HCT116 (cell line): ENCODE measurements around the gene TCIRG1. TPM values are rescaled to one million over a fixed set of nuclear protein-coding genes. Genes with fewer than 3 reads are reported as not detected.

Experiments used
- ATAC-seq: fragments of 200-7000 bp; cut with Tn5 transposase; 2 replicates; pipeline ENCODE4 v1.9.1; 2020; ENCODE audit warnings: mild to moderate bottlenecking, moderate library complexity
- BruUV-seq: library from RNA; stranded (reverse); fragments of 400-500 nt; replicated peaks from 2 replicates; lab custom pipeline; 2021; lab: Mats Ljungman, UMichigan
- CTCF ChIA-PET: fragments of 300-600 bp; sonication (Branson Sonifier 250); formaldehyde crosslinking; loops from one replicate; lab custom pipeline; 2021; ENCODE audit warnings: antibody characterized with exemption; lab: Charles Lee
- POLR2A ChIA-PET: fragments of 300-600, 350-600 bp; sonication (Branson Sonifier 250); formaldehyde crosslinking; loops from one replicate; lab custom pipeline; 2021; ENCODE audit warnings: antibody characterized with exemption; lab: Charles Lee
- RAD21 ChIA-PET, 2 experiments: fragments of 300-600 bp; sonication (Branson Sonifier 250); formaldehyde crosslinking; loops; one replicate each; lab custom pipeline; 2023; ENCODE audit warnings: low total read pairs in 2 of 2; ENCODE audit not compliant: uncharacterized antibody in 2 of 2, unreplicated experiment in 2 of 2, low non-redundant PET in 1 of 2; lab: Charles Lee
- DNase-seq: peaks from one replicate; pipeline ENCODE4 v3.0.0-alpha.2; 2010; ENCODE audit warnings: low read depth, low spot score
- H2AFZ ChIP-seq: fragments of 200-600 bp; shearing (Covaris generic), sonication (generic); 2 replicates; pipeline ENCODE4 v1.6.1; 2017; ENCODE audit warnings: low read depth, mixed run types, mixed read lengths, antibody characterized with exemption, low read length; ENCODE audit not compliant: poor library complexity, severe bottlenecking
- H3K27ac ChIP-seq: 2 replicates; pipeline ENCODE4 v1.5.1; 2012; ENCODE audit warnings: low read depth, low read length
- H3K27me3 ChIP-seq: fragments of 200-600 bp; sonication (generic); 2 replicates; pipeline ENCODE4 v1.6.1; 2016; ENCODE audit warnings: mixed run types, low read length, mixed read lengths; ENCODE audit not compliant: insufficient read depth
- H3K36me3 ChIP-seq, 2 experiments: fragments of 200-500 bp in 1 of 2; fragments of 200-600 bp in 1 of 2; sonication (Bioruptor generic) in 1 of 2; sonication (generic) in 1 of 2; 2 replicates each; pipeline versions ENCODE4 v1.5.1 to v1.6.1; 2014 to 2016; ENCODE audit warnings: low read length in 2 of 2, inconsistent platforms in 1 of 2, mixed read lengths in 1 of 2, mixed run types in 1 of 2; ENCODE audit not compliant: insufficient read depth in 2 of 2, control insufficient read depth in 1 of 2
- H3K4me1 ChIP-seq, 2 experiments: fragments of 200-600 bp in 1 of 2; sonication (generic) in 1 of 2; 2 replicates each; pipeline versions ENCODE4 v1.5.1 to v1.6.1; 2012 to 2017; ENCODE audit warnings: low read length in 2 of 2, inconsistent platforms in 1 of 2, mild to moderate bottlenecking in 1 of 2, mixed read lengths in 1 of 2, mixed run types in 1 of 2, moderate library complexity in 1 of 2; ENCODE audit not compliant: insufficient read depth in 2 of 2, control insufficient read depth in 1 of 2
- H3K4me2 ChIP-seq: fragments of 200-600 bp; sonication (generic); 2 replicates; pipeline ENCODE4 v1.6.1; 2017; ENCODE audit warnings: mixed run types, low read length, mixed read lengths
- H3K4me3 ChIP-seq, 2 experiments: fragments of 200-600 bp in 1 of 2; sonication (generic) in 1 of 2; replicated peaks in 1 of 2; 2 replicates each; pipeline ENCODE4 v1.5.1; 2011 to 2016; ENCODE audit warnings: low read length in 2 of 2, control low read depth in 1 of 2, low read depth in 1 of 2, mild to moderate bottlenecking in 1 of 2, mixed read lengths in 1 of 2, mixed run types in 1 of 2
- H3K79me2 ChIP-seq: fragments of 200-600 bp; sonication (generic); 2 replicates; pipeline ENCODE4 v1.6.1; 2017; ENCODE audit warnings: mild to moderate bottlenecking, mixed run types, low read length, moderate library complexity, mixed read lengths; ENCODE audit not compliant: insufficient read depth
- H3K9ac ChIP-seq: fragments of 200-600 bp; sonication (generic); 2 replicates; pipeline ENCODE4 v1.6.1; 2016; ENCODE audit warnings: low read length, mixed read lengths
- H3K9me2 ChIP-seq: fragments of 200-600 bp; sonication (generic), shearing (Covaris generic); 2 replicates; pipeline ENCODE4 v1.6.1; 2017; ENCODE audit warnings: mixed run types, mild to moderate bottlenecking, moderate library complexity; ENCODE audit not compliant: insufficient read depth
- H3K9me3 ChIP-seq, 2 experiments: fragments of 200-500 bp in 1 of 2; fragments of 200-600 bp in 1 of 2; sonication (Bioruptor generic) in 1 of 2; sonication (generic) in 1 of 2; 2 replicates each; pipeline ENCODE4 v1.6.1; 2014 to 2017; ENCODE audit warnings: low read length in 2 of 2, mixed read lengths in 2 of 2, inconsistent platforms in 1 of 2, low read depth in 1 of 2, mild to moderate bottlenecking in 1 of 2, mixed run types in 1 of 2, moderate library complexity in 1 of 2; ENCODE audit not compliant: control insufficient read depth in 1 of 2, insufficient read depth in 1 of 2
- H4K20me1 ChIP-seq: fragments of 200-600 bp; sonication (generic), shearing (Covaris generic); 2 replicates; pipeline ENCODE4 v1.6.1; 2017; ENCODE audit warnings: mixed run types, mild to moderate bottlenecking, moderate library complexity; ENCODE audit not compliant: insufficient read depth
- CBX3 ChIP-seq: IDR thresholded peaks from 2 replicates; pipeline ENCODE4 v1.6.1; 2012; ENCODE audit warnings: low read depth
- CEBPB ChIP-seq: IDR thresholded peaks from 2 replicates; pipeline ENCODE4 v1.6.1; 2012; ENCODE audit warnings: low read depth
- EGR1 ChIP-seq: IDR thresholded peaks from 2 replicates; pipeline ENCODE4 v1.6.1; 2012; ENCODE audit warnings: low read depth
- ELF1 ChIP-seq: IDR thresholded peaks from 2 replicates; pipeline ENCODE4 v1.6.1; 2012; ENCODE audit warnings: low read depth, borderline replicate concordance
- EZH2 ChIP-seq: fragments of 200-600 bp; sonication (generic); IDR thresholded peaks from 2 replicates; pipeline ENCODE4 v1.6.1; 2017; ENCODE audit warnings: antibody characterized with exemption, mixed run types
- EZH2phosphoT487 ChIP-seq: fragments of 200-600 bp; IDR thresholded peaks from 2 replicates; pipeline ENCODE4 v1.6.1; 2018; ENCODE audit warnings: antibody characterized with exemption, borderline replicate concordance
- FOSL1 ChIP-seq: IDR thresholded peaks from 2 replicates; pipeline ENCODE4 v1.6.1; 2012; ENCODE audit warnings: low read depth
- JUND ChIP-seq: IDR thresholded peaks from 2 replicates; pipeline ENCODE4 v1.6.1; 2012
- POLR2A ChIP-seq: IDR thresholded peaks from 2 replicates; pipeline ENCODE4 v1.7.0; 2011; ENCODE audit warnings: borderline replicate concordance; ENCODE audit not compliant: insufficient read depth, insufficient read length; ENCODE audit errors: extremely low read depth
- POLR2AphosphoS5 ChIP-seq: IDR thresholded peaks from 2 replicates; pipeline ENCODE4 v1.6.1; 2011; ENCODE audit warnings: mild to moderate bottlenecking, low read depth, low read length, moderate library complexity
- RAD21 ChIP-seq: IDR thresholded peaks from 2 replicates; pipeline ENCODE4 v1.6.1; 2012; ENCODE audit warnings: low read depth, mild to moderate bottlenecking
- SP1 ChIP-seq: IDR thresholded peaks from 2 replicates; pipeline ENCODE4 v1.6.1; 2012; ENCODE audit warnings: low read depth
- SRF ChIP-seq: IDR thresholded peaks from 2 replicates; pipeline ENCODE4 v1.6.1; 2012; ENCODE audit warnings: low read depth
- ZFX ChIP-seq: fragments of 450-650 bp; IDR thresholded peaks from 2 replicates; pipeline ENCODE4 v1.6.1; 2017
- ZNF274 ChIP-seq: fragments of 200-500 bp; sonication (Bioruptor generic); IDR thresholded peaks from 2 replicates; pipeline ENCODE4 v1.6.1; 2014; ENCODE audit warnings: mild to moderate bottlenecking, low read depth, low read length, inconsistent platforms
- intact Hi-C: fragments of 100-400 bp; cut with micrococcal nuclease; formaldehyde crosslinking; loops from 2 replicates; pipeline ENCODE4 v1.10.0; 2022
- total RNA-seq: library from RNA; stranded (reverse); gene quantifications from one replicate; pipeline ENCODE4 v1.2.1, GENCODE V29; 2021; ENCODE audit not compliant: unreplicated experiment
- TF ChIP-seq, protein P1 (sequence below): IDR thresholded peaks from 2 replicates; pipeline ENCODE4 v1.6.1; 2011; ENCODE audit warnings: mild to moderate bottlenecking, low read length, moderate library complexity; ENCODE audit not compliant: insufficient replicate concordance; ENCODE audit errors: extremely low read depth
- TF ChIP-seq, protein P2 (sequence below), 3 experiments: fragments of 200-600 bp in 1 of 3; sonication (generic) in 1 of 3; IDR thresholded peaks in 2 of 3; conservative IDR thresholded peaks in 1 of 3; 2 replicates each; pipeline ENCODE4 v1.5.1; 2012 to 2017; ENCODE audit warnings: low read depth in 2 of 3, low read length in 2 of 3, antibody characterized with exemption in 1 of 3, borderline replicate concordance in 1 of 3, control low read depth in 1 of 3, mild to moderate bottlenecking in 1 of 3, mixed read lengths in 1 of 3, mixed run types in 1 of 3, moderate library complexity in 1 of 3; ENCODE audit not compliant: insufficient read depth in 1 of 3
- TF ChIP-seq, protein P3 (sequence below): IDR thresholded peaks from 2 replicates; pipeline ENCODE4 v1.6.1; 2012

Gene TCIRG1
- total RNA-seq, 1 experiment from 2014 or later, result 101 TPM

DNA sequence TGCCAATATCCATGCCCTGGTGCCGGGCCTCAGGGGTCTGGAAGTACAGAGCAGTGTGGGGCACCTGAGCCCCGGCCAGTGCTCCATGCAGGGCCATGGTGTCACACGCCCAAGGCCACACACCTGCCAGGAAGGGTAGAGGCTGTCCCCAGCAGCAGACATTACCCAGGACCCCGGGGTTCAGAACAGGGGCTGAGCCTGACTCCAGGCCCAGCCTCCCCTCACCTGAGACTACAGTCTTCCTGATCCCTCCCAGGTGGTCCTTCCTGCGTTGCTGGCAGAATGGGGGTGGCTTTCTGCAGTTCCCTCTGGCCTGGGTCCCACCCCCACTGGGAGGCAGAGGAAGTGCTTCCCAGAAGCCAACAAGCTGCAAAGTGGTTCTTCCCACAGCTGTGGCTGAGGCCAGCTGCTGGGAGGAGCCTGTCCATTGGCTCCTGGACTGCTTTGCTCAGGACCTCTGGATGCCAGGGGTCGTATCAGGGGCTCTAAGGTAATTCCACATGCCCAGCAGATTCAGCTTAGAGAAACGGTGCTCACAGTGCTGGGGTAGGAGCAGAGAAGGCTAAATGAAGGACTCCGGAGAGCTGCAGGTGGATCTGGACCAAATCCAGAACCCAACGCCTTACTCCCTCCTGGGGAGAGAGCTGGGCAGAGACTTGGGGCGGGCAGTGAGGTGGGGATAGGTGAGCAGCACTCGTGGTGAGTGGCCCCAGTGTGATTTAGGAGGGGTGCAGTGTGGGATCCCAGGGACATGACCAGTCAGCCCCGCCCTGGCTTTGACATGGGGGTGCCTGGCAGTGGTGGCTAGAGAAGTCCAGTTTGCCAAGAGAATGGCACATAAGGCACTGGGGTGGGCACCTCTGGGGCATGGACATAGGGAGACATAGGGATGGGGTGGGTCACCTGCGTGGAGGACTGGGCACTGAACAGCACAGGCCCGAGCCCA lies 12.6 kb downstream of the TCIRG1 start:
- BruUV-seq, result no TSS peak
- no peak overlapping the region for H3K4me3 ChIP-seq
- H4K20me1 ChIP-seq, result no peaks in the 10 kb centered on the region
- ChIA-PET POLR2A (no interaction called here), CTCF (no interaction called here), RAD21 (no interaction called here)
- no peaks in the 10 kb centered on the region for H3K27me3 ChIP-seq
- H3K27ac ChIP-seq, result no peak overlapping the region
- no peaks in the 10 kb centered on the region for H3K79me2 ChIP-seq
- TF ChIP-seq EGR1 (no peak), CEBPB (no peak), POLR2A (no peak), ZFX (no peak), ELF1 (no peak), FOSL1 (no peak), JUND (no peak), POLR2AphosphoS5 (no peak), EZH2 (no peak), CBX3 (no peak), RAD21 (no peak), SRF (no peak), EZH2phosphoT487 (no peak), ZNF274 (no peak), SP1 (no peak)
- TF ChIP-seq, protein P1, sequence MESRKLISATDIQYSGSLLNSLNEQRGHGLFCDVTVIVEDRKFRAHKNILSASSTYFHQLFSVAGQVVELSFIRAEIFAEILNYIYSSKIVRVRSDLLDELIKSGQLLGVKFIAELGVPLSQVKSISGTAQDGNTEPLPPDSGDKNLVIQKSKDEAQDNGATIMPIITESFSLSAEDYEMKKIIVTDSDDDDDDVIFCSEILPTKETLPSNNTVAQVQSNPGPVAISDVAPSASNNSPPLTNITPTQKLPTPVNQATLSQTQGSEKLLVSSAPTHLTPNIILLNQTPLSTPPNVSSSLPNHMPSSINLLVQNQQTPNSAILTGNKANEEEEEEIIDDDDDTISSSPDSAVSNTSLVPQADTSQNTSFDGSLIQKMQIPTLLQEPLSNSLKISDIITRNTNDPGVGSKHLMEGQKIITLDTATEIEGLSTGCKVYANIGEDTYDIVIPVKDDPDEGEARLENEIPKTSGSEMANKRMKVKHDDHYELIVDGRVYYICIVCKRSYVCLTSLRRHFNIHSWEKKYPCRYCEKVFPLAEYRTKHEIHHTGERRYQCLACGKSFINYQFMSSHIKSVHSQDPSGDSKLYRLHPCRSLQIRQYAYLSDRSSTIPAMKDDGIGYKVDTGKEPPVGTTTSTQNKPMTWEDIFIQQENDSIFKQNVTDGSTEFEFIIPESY, result no peak
- TF ChIP-seq, protein P2, sequence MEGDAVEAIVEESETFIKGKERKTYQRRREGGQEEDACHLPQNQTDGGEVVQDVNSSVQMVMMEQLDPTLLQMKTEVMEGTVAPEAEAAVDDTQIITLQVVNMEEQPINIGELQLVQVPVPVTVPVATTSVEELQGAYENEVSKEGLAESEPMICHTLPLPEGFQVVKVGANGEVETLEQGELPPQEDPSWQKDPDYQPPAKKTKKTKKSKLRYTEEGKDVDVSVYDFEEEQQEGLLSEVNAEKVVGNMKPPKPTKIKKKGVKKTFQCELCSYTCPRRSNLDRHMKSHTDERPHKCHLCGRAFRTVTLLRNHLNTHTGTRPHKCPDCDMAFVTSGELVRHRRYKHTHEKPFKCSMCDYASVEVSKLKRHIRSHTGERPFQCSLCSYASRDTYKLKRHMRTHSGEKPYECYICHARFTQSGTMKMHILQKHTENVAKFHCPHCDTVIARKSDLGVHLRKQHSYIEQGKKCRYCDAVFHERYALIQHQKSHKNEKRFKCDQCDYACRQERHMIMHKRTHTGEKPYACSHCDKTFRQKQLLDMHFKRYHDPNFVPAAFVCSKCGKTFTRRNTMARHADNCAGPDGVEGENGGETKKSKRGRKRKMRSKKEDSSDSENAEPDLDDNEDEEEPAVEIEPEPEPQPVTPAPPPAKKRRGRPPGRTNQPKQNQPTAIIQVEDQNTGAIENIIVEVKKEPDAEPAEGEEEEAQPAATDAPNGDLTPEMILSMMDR (IDR thresholded peaks at IDR 0.05 in 2 of 3, conservative IDR thresholded peaks at IDR 0.05 in 1 of 3; ENCODE audit: borderline replicate concordance in 1 of 3, insufficient read depth in 1 of 3, low read depth in 2 of 3, low read length in 2 of 3), result no peak
- TF ChIP-seq, protein P3, sequence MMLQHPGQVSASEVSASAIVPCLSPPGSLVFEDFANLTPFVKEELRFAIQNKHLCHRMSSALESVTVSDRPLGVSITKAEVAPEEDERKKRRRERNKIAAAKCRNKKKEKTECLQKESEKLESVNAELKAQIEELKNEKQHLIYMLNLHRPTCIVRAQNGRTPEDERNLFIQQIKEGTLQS, result no peak
- H3K36me3 ChIP-seq, result no peaks in the 10 kb centered on the region; a peak in 1 of 4 replicates
- no peak overlapping the region for H3K4me2 ChIP-seq
- intact Hi-C loops, result no loop called here
- H3K9me2 ChIP-seq, result no peaks in the 10 kb centered on the region
- no peaks in the 10 kb centered on the region for H3K9me3 ChIP-seq
- DNase-seq, result no peak
- ATAC-seq, result no peak
- H2AFZ ChIP-seq, result no peak overlapping the region
- H3K9ac ChIP-seq, result no peak overlapping the region
- H3K4me1 ChIP-seq, result no peaks in the 10 kb centered on the region
